Smooth muscle cell (in vitro differentiated cells): ENCODE measurements around the gene RAB31. TPM values are rescaled to one million over a fixed set of nuclear protein-coding genes. Genes with fewer than 3 reads are reported as not detected.

Experiments
- DNase-seq: peaks from one replicate; lab custom pipeline; 2025; ENCODE audit not compliant: unreplicated experiment; lab: John Stamatoyannopoulos, UW
- H2AFZ ChIP-seq: fragments of 200-600 bp; sonication (generic); 2 replicates; pipeline ENCODE4 v1.6.0; 2016; ENCODE audit warnings: antibody characterized with exemption, low read depth, mild to moderate bottlenecking
- H3F3A ChIP-seq: fragments of 200-600 bp; sonication (generic); 2 replicates; pipeline ENCODE4 v1.6.0; 2017; ENCODE audit warnings: antibody characterized with exemption, low read depth
- H3K27ac ChIP-seq: fragments of 200-600 bp; sonication (generic); 2 replicates; pipeline ENCODE4 v1.5.1; 2016; ENCODE audit warnings: low read depth, mild to moderate bottlenecking
- H3K27me3 ChIP-seq: fragments of 200-600 bp; sonication (generic); 2 replicates; pipeline ENCODE4 v1.6.1; 2016; ENCODE audit warnings: low read depth, mild to moderate bottlenecking
- H3K36me3 ChIP-seq: fragments of 200-600 bp; sonication (generic); 2 replicates; pipeline ENCODE4 v1.5.1; 2016; ENCODE audit warnings: low read depth
- H3K4me1 ChIP-seq: fragments of 200-600 bp; sonication (generic); 2 replicates; pipeline ENCODE4 v1.5.1; 2016; ENCODE audit warnings: low read depth
- H3K4me2 ChIP-seq: fragments of 200-600 bp; sonication (generic); 2 replicates; pipeline ENCODE4 v1.6.0; 2016; ENCODE audit warnings: mild to moderate bottlenecking
- H3K4me3 ChIP-seq: fragments of 200-600 bp; sonication (generic); 2 replicates; pipeline ENCODE4 v1.5.1; 2016; ENCODE audit warnings: mild to moderate bottlenecking
- H3K79me2 ChIP-seq: fragments of 200-600 bp; sonication (generic); 2 replicates; pipeline ENCODE4 v1.6.0; 2016; ENCODE audit warnings: low read depth, mild to moderate bottlenecking
- H3K9ac ChIP-seq: fragments of 200-600 bp; sonication (generic); 2 replicates; pipeline ENCODE4 v1.6.0; 2016; ENCODE audit warnings: low read depth
- H3K9me3 ChIP-seq: fragments of 200-600 bp; sonication (generic); replicated peaks from 2 replicates; pipeline ENCODE4 v1.5.1; 2016; ENCODE audit warnings: low read depth
- H4K20me1 ChIP-seq: fragments of 200-600 bp; sonication (generic); 2 replicates; pipeline ENCODE4 v1.6.0; 2016; ENCODE audit warnings: low read depth
- CTCF ChIP-seq: fragments of 200-600 bp; sonication (generic); IDR thresholded peaks from 2 replicates; pipeline ENCODE4 v1.5.1; 2017; ENCODE audit warnings: borderline replicate concordance, mild to moderate bottlenecking, antibody characterized with exemption; ENCODE audit not compliant: insufficient read depth, poor library complexity, severe bottlenecking
- WGBS: methylation state at CpG from one replicate; pipeline ENCODE4 v1.1.7; 2016; ENCODE audit warnings: low lambda C conversion rate; 5-methylcytosine and 5-hydroxymethylcytosine counted together
- polyA plus RNA-seq: library from polyadenylated mRNA; unstranded; fragments of >200 nt; fragmentation: Nextera tagmentation; extraction: Ambion mirVana; gene quantifications from 2 replicates; pipeline ENCODE4 v1.2.1, GENCODE V29; 2016
- total RNA-seq: library from RNA; depleted of rRNA; stranded (reverse); fragments of >200 nt; gene quantifications from 2 replicates; pipeline ENCODE4 v1.2.3, GENCODE V29; 2014

The RAB31 gene
- total and polyA plus RNA-seq, 2 experiments from 2014 or later = 116 to 414 TPM

- Histone ChIP-seq H2AFZ (no peak overlapping the region), H3K4me1 (no peaks in the 10 kb centered on the region), H3K36me3 (peaks cover 3% of the 10 kb centered on the region), H4K20me1 (peaks cover 9% of the 10 kb centered on the region), H3K4me2 (no peak overlapping the region), H3K27me3 (no peaks in the 10 kb centered on the region), H3K79me2 (peaks cover 21% of the 10 kb centered on the region), H3K9ac (no peak overlapping the region), H3K27ac (no peak overlapping the region), H3K9me3 (no peaks in the 10 kb centered on the region), H3F3A (peaks cover 16% of the 10 kb centered on the region), H3K4me3 (no peak overlapping the region)
- TF ChIP-seq CTCF = no peak
- 98% methylated on average over 5 of the region's 5 CpGs for WGBS
- no peak for DNase-seq
Observed at GRCh38 chr18:9858642-9859041, 150.5 kb downstream of the RAB31 start.

- Histone ChIP-seq H3K36me3 (peaks cover 3% of the 10 kb centered on the region), H3F3A (peaks cover 16% of the 10 kb centered on the region), H4K20me1 (peaks cover 7% of the 10 kb centered on the region), H3K4me1 (no peaks in the 10 kb centered on the region), H3K9ac (no peak overlapping the region), H3K27ac (no peak overlapping the region), H3K9me3 (no peaks in the 10 kb centered on the region), H3K4me3 (no peak overlapping the region), H3K4me2 (no peak overlapping the region), H3K27me3 (no peaks in the 10 kb centered on the region), H3K79me2 (peaks cover 21% of the 10 kb centered on the region), H2AFZ (no peak overlapping the region)
- DNase-seq = no peak
- WGBS = 94% methylated on average over 7 of the region's 7 CpGs
- no peak for TF ChIP-seq CTCF
Observed at GRCh38 chr18:9859232-9859631, 151.1 kb downstream of the RAB31 start.

GRCh38 chr18:9860682-9861081, 152.6 kb downstream of the RAB31 start:
- Histone ChIP-seq H3K9ac (no peak overlapping the region), H3F3A (peaks cover 11% of the 10 kb centered on the region), H2AFZ (no peak overlapping the region), H3K27me3 (no peaks in the 10 kb centered on the region), H3K27ac (no peak overlapping the region), H3K4me2 (no peak overlapping the region), H3K9me3 (no peaks in the 10 kb centered on the region), H3K36me3 (peaks cover 3% of the 10 kb centered on the region), H3K4me1 (no peaks in the 10 kb centered on the region), H4K20me1 (no peaks in the 10 kb centered on the region), H3K79me2 (peaks cover 17% of the 10 kb centered on the region), H3K4me3 (no peak overlapping the region)
- no peak for DNase-seq
- 52% methylated on average over 4 of the region's 4 CpGs for WGBS
- TF ChIP-seq CTCF = no peak

GRCh38 chr18:9861157-9861556, 153.1 kb downstream of the RAB31 start:
- Histone ChIP-seq H3K9ac (no peak overlapping the region), H3K27me3 (no peaks in the 10 kb centered on the region), H4K20me1 (no peaks in the 10 kb centered on the region), H3F3A (peaks cover 11% of the 10 kb centered on the region), H3K79me2 (peaks cover 13% of the 10 kb centered on the region), H3K9me3 (no peaks in the 10 kb centered on the region), H3K4me2 (no peak overlapping the region), H3K27ac (no peak overlapping the region), H3K36me3 (peaks cover 3% of the 10 kb centered on the region), H3K4me3 (no peak overlapping the region), H2AFZ (no peak overlapping the region), H3K4me1 (no peaks in the 10 kb centered on the region)
- no peak for TF ChIP-seq CTCF
- DNase-seq = no peak
